Caki2 (cell line): ENCODE measurements around the gene CYP27A1. TPM values are rescaled to one million over a fixed set of nuclear protein-coding genes. Genes with fewer than 3 reads are reported as not detected.
"Not testable (repeated sequence)": the region's sequence is repeated elsewhere in the genome, so short reads cannot be mapped to it uniquely, and the experiment has no call there.

Experiments
- DNase-seq: peaks from one replicate; pipeline ENCODE4 v3.0.0-alpha.2; 2015; ENCODE audit warnings: low read depth
- in situ Hi-C: cut with HindIII; loops from 2 replicates; pipeline ENCODE4 v1.10.0; 2016; ENCODE audit warnings: low sequenced_read_pairs, low pct_unique_long_range_greater_than_20kb, mixed read lengths
- total RNA-seq: library from RNA; depleted of rRNA; stranded (reverse); fragments of >200 nt; shearing (Covaris generic); gene quantifications from 2 replicates; pipeline ENCODE4 v1.2.3, GENCODE V29; 2014; ENCODE audit warnings: low replicate concordance

The CYP27A1 gene
- total RNA-seq, 1 experiment from 2014 or later = not detected

GRCh38 chr2:218756599-218757377 lies 25.2 kb upstream of the CYP27A1 start:
- DNase-seq = no peak
- in situ Hi-C loops = no loop called here

DNA sequence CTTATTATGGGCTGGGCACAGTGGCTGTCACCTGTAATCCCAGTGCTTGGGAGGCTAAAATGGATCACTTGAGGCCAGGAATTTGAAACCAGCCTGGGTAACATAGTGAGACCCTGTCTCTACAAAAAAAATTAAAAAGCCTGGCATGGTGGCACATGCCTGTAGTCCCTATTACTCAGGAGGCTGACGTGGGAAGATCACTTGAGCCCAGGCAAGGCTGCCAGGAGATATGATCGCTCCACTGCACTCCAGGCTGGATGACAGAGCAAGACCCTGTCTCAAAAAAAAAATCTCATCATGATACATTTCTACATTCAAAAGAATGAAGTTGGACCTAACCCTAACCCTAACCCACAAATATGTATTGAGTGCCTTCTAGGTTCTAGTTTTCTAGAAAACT lies 20.2 kb upstream of the CYP27A1 start:
- DNase-seq = no peak
- in situ Hi-C loops = no loop called here

DNA sequence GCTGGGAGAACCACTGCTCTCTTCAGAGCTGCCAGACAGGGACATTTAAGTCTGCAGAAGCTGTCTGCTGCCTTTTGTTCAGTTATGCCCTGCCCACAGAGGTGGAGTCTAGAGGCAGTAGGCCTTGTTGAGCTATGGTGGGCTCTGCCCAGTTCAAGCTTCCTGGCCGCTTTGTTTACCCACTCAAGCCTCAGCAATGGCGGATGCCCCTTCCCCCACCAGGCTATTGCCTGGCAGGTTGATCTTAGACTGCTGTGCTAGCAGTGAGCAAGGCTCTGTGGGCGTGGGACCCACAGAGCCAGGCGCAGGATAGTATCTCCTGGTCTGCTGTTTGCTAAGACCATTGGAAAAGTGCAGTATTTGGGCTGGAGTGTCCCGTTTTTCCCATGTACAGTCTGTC lies 9.2 kb upstream of the CYP27A1 start:
- DNase-seq, in situ Hi-C loops: not testable (repeated sequence)

GRCh38 chr2:218773881-218774280 lies 8.1 kb upstream of the CYP27A1 start:
- no peak for DNase-seq
- in situ Hi-C loops = no loop called here

DNA sequence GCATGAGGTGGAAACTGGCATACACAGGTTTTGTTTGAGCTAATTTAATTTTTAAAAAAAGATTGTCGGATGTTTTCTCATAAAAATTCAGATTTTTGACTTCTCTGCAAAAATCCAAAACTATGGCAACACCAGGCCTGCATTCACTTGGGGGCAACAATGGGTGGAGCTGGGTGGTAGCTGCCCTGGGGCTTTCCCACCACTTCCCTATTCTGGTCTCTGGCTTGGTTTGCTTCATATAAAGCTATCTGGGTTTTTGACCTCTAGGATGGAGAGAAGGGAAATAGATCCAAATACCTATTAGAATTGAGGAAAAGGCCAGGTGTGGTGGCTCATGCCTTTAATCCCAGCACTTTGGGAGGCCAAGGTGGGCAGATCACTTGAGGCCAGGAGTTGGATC lies 5.5 kb upstream of the CYP27A1 start:
- in situ Hi-C loops = no loop called here
- DNase-seq = no peak

GRCh38 chr2:218777276-218777990 lies 4.5 kb upstream of the CYP27A1 start:
- DNase-seq = no peak
- in situ Hi-C loops = no loop called here

DNA sequence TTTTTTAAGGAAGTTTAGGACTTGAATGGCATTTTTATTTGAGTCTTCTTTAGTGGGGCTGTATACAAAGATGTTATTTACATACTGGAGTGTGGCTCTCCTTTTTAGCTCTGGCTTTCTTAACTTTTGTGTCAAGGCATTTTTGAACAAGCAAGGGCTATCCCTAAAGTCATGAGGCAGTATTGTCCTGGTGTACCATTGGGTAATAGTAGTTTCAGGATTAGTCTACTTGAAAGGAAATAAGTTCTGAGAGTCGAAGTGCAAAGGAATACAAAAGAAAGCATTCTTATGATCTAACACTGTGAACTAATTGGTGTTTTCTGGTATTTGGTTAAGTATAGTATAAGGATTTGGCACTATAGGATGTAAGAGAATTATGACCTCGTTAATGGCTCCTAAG lies 1.9 kb upstream of the CYP27A1 start:
- in situ Hi-C loops = no loop called here

GRCh38 chr2:218780851-218781690 lies 876 bp upstream of the CYP27A1 start:
- in situ Hi-C loops = no loop called here
- no peak for DNase-seq

More for the DNA sequence above, 1.9 kb upstream of the CYP27A1 start:
- DNase-seq = no peak

- no peak for DNase-seq
- in situ Hi-C loops = no loop called here
Observed at GRCh38 chr2:218782528-218782844, 539 bp downstream of the CYP27A1 start.

DNA sequence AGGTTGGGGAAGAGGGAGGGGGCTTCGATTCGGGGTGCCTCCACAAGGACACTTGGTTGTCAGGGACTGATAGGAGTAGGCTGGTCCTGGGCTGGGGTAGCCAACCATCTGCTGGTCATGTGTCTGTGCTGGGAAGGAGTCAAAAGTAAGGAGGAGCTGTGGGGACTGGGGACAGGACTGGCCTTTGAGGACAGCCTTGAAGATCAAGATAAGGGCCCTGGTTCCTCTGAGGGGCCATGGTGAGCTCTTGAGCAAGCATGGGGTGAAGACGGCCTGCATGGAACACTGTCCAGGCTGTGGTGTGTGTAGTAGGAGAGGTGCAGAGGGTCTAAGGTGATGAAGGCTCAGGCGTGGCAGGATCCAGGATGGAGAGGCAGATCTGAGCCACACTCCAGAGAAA lies 1.7 kb downstream of the CYP27A1 start:
- DNase-seq = no peak
- in situ Hi-C loops = no loop called here

DNA sequence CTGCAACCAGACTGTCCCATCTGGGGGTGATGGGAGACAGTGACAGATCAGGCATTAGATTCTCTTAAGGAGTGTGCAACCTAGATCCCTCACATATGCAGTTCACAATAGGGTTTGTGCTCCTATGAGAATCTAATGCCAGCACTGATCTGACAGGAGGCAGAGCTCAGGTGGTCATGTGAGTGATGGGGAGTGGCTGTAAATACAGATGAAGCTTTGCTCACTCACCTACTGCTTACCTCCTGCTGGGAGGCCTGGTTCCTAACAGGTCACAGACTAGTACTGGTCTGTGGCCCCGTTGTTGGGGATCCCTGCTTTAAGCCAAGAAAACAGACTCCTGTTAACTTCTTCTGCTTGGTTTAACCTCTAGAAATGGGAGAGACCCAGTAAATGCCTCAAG lies 3.2 kb downstream of the CYP27A1 start:
- in situ Hi-C loops = no loop called here
- no peak for DNase-seq

GRCh38 chr2:218786133-218786532 lies 4.2 kb downstream of the CYP27A1 start:
- no peak for DNase-seq
- in situ Hi-C loops = no loop called here

- in situ Hi-C loops = no loop called here
- no peak for DNase-seq
Observed at GRCh38 chr2:218788529-218789255, 6.7 kb downstream of the CYP27A1 start.

GRCh38 chr2:218792433-218792832 lies 10.5 kb downstream of the CYP27A1 start:
- DNase-seq = no peak
- in situ Hi-C loops = no loop called here

DNA sequence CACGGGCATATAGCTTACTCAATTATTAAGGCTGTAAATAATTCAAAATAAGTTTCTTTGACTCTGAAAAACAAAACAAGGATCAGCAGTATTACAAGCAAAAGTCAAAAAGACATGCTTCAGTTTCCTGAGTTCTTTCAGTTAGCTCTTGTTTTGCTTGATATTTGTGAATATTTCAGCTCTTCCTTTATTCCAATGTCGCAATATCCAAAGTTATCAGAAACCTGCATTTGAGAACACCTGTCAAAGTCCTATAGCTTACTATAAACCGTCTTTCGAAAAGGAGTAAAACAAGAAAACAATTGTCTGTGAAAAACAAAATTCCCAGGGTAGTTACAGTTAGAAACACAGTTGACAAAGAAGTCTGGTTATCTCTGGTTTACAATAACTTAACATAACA lies 14.7 kb downstream of the CYP27A1 start:
- no peak for DNase-seq
- in situ Hi-C loops = no loop called here

DNA sequence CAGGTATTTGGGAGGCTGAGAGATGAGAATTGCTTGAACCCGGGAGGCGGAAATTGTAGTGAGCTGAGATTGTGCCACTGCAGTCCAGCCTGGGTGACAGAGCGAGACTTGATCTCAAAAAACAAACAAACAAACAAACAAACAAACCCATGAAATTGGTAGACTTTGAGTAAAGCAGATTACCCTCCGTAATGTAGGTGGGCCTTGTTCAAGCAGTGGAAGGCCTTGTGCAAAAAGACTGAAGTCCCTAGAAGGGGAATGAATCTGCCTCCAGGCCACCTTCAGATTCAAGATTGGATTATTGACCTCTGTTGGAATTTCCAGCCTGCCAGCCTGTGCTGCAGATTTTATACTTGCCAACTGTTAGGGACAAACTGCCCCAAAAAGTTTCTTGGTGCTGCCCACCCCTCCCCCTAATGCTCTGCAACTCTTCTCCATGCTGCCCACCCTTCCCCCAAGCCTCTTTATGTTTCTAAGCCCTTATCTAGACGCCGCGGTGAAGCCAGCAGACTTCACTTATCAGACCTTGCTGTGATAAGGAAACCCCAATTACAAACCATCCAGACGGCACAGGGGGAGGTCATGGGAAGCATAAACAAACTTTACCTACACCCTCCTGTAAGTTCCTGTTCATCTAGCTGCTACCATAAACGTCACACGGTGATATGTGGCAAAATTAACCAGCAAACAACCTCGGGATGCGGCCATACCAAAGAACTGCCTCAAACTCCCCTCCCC lies 17.0 kb downstream of the CYP27A1 start:
- in situ Hi-C loops = no loop called here
- DNase-seq = no peak

GRCh38 chr2:218799990-218800389 lies 18.0 kb downstream of the CYP27A1 start:
- in situ Hi-C loops = no loop called here
- no peak for DNase-seq
